ENCODE results near the gene MAN1C1.
"Not testable (repeated sequence)": the region's sequence is repeated elsewhere in the genome, so short reads cannot be mapped to it uniquely, and the experiment has no call there.

The MAN1C1 gene

DNA sequence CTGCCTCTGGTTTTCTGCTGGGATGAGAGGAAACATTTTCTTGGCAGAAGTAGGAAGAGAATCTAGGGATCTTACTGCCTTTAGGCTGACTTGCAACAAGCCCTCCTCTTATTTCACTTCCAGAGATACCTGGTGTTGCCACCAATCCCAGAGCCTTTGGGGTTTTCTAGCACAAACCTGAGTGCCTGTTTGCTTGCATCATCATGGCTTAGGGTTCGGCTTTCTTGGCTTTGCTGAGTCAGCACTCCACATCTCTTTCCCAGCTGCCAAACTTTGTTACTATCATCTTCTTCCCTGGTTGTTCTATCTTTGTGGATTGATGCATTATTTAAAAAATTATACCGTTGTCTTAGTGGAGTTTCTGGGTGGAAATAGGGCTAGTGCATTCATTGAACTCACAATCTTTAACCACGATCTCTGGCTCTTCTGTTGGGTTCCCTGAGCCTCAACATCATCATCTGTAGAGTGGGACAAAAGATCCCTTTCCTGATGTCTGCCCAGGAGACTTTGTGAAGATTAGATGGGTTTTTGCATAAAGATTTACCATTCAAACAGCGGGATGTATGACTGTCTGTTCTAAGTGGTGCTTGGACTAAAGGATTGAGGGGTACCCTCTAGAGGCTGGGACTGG, 106.8 kb downstream of the MAN1C1 start:
- no peak for DNase-seq

DNA sequence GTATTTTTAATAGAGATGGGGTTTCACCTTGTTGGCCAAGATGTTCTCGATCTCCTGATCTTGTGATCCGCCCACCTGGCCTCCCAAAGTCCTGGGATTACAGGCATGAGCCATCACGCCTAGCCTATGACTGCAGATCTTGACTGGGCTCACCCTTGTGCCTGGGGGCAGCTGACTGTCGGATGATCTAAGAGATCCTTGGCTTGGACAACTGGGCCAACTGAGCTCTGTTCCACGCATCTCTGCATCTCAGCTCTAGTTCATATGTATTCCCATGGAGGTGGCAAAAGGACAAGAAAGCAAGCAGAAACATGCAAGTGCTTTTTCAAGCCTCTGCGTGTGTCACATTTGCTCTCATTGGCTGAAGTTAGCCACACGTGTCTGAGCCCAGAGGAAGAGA, 107.6 kb downstream of the MAN1C1 start:
- DNase-seq: no peak

DNA sequence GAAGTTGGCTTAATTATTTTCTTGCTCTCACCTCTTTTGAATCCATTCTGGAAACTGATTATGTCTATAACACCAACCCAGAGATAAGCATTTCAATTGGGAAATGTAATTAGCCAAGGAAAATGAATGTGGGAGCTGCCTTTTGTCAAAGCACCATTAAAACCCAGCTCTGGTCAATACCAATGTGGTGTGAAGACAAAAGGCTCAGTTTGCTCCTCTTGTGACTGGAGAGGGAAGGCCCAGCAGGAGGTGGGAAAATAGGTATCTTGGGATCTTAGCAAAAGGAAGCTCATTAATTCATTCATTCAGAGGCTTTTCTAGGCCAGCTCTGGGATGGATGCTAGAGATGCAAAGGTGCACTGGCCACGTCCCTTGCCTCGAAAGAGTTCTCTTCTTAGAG, 108.4 kb downstream of the MAN1C1 start:
- DNase-seq: no peak

DNA sequence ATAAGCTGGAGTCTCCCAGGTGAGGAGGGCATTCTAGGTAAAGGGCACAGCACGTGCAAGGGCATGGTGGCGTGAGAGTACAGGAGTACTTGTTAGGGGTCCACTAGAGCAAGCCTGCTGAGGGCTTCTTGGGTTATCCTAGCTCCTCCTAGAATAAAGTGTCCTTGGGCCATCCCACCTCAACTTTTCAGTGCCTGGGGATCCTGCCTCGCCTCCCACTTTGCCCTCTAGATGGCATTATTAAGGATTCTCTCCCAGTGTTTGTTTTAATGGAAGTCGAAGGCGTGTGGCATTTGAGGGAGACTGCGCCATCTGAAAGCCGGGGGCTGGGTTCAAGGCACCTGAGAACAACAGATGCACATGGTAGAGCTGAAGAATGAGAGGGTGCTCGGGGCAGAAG, 108.9 kb downstream of the MAN1C1 start:
- DNase-seq: no peak

DNA sequence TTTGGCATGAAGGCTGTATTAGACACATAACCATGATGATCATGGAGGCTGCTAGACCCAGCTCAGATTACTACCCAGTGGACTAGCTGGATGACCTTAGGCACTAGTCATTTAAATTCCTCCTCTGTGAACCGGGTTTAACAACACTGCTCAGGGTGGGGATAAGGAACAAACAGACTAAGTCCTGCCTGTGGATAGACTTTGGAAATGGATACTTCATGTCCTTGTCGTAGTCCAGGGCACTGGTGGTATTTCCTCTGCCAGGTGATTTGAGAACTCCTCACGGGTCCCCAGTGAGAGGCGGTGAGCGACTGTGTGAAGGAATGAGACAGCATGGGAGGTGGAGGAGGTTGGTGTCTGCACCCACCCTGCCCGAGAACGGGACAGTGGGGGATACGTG, 110.5 kb downstream of the MAN1C1 start:
- DNase-seq: no peak

DNA sequence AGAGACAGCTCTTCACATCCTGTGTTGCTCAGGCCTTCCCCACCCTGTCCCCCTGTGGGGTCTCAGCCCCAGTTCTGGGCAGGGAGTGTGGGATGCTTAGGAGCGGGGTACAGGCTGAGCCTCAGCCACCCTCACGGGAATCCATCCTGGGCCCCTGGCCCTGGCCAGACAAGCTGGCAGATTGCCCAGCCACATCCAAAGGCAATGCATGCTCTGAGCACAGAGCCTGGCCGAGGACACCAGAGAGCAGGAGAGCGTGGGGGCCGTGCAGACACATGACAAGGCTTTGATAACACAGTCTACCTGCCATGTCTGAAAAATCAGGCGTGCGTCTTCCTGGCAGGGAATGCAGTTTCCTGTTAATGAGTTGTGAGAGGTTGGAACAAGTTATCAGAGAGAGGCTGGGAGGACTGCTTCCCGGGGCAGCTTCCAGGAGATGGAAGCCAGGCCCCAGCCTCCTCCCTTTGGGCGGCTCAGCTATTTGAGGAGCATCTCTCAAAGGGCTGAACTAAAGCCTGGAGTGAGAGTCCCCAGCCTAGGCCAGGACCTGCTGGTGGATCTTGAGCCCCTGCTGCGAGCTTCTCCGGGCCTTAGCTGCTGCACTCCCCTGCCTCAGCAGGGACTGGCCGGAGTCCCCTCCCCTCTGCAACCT, 111.2 kb downstream of the MAN1C1 start:
- DNase-seq: peak; percentile 15

DNA sequence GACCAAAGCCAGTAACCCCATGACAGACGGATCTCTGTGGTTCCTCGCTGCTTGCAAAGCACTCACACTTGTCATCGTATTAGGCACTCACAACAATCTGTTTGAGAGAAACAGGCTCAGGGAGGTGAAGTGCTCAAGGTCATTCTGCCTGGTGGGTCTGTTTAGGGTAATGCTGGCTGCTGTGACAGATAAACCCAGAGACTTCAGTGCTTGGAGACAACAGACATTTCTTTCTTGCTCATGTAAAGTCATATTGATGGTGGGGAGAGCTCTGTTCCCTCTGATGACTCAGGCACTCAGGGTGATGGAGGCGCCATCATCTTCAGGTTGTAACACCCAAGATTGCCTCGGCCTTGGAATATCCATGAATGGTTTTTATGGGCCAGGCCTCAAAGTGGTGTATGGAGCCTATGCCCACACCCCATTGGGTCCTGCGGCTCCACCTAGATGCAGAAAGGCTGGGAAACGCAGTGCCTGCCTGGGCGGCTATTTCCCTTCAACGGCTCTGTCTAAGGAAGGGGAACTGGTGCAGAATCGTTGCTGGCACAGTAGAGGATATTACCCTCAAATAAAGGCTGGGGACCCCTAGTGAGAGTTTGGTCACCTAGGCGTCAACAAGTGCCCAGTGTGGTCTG, 111.8 kb downstream of the MAN1C1 start:
- no peak for DNase-seq

DNA sequence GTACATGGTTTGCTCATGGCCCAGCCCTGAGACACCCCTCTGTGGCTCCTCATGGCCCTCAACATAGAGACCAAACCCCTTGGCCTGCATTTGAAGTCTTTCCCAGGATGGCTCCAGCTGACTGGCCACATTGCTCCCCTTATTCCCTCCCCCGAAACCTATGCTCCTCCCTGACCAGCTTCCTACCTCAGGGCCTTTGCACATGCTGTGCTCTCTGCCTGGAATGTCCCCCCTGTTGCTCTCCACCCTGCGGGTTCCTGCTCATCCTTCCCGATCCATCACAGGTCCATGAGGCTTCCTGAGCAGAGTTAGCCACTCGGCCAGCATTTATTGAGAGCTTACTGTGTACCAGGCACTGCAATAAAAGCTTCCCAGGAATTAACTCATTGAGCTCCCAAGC, 112.5 kb downstream of the MAN1C1 start:
- no peak for DNase-seq

DNA sequence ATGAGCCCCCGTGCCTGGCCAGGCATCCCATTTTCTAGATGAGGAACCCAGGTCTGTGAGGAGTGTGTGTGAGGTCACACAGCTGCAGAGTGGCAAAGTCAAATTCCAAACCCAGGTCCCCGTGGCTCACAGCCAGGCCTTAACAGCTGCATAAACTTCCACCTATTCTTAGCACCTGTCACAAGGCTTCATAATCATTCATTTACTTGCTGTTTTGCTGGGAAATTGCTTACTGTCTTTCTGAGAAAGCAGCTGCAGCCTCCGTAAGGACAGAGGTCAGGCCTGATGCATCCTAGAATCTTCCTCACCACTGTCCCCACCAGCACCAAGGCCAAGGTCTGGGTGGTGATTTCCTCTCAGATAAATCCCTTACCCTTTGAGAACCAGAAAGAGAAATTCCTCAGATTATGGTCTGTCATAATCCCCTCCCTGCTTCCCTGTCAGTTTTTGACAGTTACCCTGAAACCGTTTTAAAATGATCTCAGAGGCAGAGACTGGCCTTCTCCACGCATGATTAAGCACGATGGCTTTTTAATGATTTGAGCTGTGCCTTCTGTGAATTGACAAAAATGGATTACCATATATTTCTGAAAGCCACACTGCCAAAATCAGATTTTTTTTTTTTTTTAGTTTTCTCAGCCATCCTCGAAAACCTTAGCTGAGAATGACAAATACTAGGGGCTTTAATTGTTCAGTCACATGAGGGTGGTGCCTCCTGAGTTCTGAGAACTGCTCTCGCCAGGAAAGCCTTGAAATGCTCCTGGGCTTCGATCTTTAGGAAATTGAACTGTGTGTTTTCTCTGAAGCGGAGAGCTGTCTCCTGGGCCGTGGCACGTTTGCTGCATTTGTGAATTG, 113.4 kb downstream of the MAN1C1 start:
- DNase-seq: no peak

DNA sequence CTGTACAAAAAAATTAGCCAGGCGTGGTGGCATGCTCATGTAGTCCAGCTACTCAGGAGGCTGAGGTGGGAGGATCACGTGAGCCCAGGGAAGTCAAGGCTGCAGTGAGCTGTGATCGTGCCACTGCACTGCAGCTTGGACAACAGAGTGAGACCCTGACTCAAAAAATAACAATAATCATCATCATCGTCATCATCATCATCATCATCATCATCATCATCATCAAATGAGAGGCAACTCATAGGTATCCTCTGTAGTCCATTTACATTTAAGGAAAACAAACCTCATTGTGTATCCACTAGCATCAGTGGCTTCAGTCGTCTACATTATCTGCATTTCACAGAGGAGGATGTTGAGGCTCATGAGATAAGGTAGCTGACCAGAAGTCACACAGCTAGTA, 114.6 kb downstream of the MAN1C1 start:
- peak; percentile 45 for DNase-seq

DNA sequence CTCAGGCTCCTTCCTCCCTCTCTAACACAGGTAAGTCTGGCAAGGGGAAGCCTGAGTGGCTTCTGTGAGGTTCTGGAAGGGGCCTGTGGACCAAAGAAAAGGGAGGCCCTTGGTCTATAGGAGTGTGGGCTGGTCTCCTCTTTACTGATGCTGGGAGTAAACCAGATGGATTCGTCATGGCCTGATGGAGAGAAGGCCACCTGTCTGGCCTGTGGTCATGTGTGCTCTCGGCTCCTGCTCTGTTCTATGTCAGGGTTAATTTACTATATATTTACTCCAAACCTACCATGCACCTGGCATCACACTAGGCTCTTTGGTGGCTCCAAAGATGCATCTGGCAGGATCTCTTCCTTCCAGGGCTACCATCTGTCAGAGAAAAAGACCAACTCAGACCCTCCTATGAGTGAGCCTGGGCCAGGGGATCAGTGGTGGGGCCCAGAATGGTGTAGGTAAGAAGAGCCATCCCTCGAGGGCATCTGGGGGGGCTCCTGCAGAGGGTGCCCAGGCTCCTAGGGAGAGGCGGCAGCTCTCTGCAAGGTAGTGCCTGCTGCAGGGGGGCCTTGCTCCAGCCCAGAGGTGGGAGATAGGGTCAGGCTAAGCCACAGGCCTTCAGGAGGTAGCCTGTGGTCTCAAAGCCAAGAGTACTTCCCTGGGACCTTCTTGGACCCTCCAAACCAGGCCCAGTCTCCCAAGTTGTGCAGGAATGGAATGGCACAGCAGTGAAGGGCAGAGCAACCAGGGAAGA, 115.2 kb downstream of the MAN1C1 start:
- no peak for DNase-seq

DNA sequence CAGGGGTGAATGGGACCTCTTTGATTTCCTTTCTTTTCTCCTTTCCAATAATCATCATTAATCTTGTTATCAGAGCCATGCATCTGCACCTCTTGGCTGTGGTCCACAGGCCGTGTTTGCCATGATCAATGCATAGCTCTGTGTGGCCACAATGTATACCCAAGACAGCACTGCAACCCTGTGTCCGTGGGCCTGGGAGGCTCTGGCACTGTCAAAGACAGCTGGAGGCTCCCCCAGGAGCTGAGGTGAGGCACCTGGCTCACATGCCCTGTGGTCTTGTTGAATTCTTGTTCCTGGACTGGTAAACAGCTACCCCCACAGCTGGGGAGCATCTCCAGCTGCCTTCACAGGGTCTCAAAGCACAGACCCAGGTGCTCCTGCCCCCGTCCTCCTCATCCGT, 116.2 kb downstream of the MAN1C1 start:
- no peak for DNase-seq

DNA sequence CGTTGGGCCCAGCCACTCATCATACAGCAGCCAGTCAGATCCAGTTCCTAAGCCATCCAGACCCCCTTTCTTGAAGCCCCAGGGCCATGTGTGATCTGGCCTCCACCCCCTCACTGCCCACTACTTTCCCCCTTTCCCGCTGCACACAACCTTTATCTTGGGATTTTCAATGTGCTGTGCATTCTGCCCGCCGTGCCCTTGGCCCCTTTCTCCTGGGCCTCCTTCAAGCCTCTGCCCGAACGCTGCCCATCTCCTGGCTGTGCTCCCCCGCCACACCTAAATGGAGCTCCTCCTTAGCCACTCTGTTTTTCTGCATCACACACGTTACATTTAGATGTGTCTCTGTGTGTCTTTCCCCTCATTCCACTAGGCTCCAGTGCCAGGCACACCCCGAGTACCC, 116.7 kb downstream of the MAN1C1 start:
- DNase-seq: no peak

DNA sequence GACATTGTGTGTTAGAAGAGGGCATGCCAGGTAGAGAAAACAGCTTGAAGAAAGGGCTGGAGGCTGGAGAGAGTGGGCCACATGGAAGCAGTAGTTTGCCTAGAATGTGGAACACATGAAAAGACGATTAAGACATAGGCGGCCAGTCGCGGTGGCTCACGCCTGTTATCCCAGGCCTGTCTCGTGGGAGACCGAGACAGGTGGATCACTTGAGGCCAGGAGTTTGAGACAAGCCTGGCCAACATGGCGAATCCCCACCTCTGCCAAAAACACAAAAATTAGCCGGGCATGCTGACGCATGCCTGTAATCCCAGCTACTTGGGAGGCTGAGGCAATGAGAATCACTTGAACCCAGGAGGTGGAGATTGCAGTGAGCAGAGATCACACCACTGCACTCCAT, 118.4 kb downstream of the MAN1C1 start:
- not testable (repeated sequence) for DNase-seq

DNA sequence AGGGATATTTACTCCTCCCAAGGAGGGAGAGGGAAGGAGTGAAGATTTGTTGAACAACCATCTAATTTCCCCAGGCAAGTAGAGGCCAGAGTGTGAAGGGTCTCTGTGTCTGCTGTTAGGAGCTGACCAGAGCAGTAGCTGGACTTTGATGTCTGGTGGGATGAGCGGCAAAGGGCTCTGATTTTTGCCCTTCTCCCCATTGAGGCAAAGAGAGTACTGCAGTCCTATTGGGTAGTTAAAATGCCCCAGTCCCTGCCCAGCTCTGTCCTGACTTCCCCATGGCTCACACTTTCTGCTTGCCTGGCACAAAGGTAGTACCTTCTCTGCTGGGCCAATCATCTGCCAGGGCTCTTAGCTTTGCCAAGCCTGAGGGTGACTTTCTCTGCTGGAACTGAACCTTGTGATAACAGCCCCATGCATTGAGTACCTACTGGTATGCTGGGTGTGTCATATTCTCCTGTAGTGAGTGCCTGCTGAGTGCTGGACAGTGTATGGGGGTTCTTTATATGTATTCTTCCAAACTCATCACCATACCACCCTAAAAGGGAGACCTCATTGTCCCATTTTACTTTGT, 119.5 kb downstream of the MAN1C1 start:
- DNase-seq: no peak

DNA sequence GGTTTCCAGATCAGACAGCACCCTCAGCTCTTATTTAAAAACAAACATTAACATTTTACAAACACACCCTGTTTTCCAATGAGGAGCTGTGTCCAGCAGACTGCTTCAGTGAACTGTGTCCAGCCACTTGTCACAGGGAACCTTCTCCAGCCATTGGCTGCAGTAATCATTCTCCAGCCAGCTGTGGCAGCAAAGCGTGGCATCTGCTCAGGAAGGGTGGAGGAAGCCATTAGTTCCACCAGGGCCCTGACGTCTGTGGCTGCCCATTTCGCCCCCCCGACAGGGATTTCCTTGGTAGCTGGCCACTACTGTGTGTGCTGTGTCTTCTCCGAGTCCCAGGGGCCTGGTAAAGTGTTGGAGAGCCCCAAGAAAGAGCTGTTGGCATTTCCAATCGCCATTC, 120.5 kb downstream of the MAN1C1 start:
- peak; percentile 33 for DNase-seq

DNA sequence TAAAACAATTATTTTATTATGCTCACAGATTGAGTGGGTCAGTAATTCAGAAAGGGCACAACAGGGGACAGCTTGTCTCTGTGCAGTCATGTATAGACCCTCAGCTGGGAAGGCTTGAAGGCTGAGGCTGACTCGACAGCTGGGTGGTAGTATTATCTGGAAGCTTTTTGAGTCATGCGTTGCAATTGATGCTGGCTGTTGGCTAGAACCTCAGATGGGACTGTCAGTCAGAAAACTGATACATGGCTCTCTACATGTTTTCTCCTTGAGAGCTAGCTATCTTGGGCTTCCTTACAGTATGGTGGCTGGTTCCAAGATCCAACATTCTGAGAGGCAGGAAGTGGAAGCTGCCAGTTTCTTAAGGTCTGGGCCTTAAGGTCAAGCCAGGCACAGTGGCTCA, 121.9 kb downstream of the MAN1C1 start:
- no peak for DNase-seq

DNA sequence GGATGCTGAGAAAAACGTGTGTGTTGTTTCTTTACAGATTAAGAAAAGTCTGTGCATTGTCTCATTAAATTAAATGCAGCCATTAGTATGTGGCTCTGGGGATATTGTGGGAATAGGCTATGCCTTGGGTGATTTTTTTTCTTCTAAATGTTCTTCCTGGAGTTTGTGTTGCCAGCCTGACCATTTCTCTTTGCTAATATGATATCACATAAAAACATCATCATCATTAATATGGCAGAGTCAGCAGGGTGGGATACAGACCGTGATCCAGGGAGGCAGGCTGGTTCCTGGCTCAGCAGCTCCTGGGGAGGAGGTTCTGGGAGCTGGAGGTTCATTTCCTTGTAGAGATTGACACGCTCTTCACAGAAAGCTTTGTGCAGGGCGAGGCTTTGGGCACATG, 122.8 kb downstream of the MAN1C1 start:
- no peak for DNase-seq

DNA sequence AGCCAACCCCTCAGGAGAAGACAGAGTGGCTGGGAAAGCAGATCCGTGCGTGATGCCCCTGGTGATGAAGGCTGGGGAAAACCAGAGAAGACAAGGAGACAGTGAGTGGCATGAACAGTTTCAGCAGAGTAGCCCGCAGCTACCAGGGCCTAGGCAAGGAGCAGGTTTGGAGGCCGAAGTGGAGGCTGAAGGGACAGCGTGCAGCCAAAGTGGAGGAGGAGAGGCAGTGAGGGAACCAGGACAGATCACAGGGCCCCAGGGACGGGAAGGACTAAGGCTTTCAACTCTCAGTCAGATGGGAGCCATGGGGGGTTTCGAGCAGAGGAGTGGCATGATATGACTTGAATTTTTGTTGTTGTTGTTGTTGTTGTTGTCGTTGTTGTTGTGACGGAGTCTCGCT, 123.5 kb downstream of the MAN1C1 start:
- no peak for DNase-seq

DNA sequence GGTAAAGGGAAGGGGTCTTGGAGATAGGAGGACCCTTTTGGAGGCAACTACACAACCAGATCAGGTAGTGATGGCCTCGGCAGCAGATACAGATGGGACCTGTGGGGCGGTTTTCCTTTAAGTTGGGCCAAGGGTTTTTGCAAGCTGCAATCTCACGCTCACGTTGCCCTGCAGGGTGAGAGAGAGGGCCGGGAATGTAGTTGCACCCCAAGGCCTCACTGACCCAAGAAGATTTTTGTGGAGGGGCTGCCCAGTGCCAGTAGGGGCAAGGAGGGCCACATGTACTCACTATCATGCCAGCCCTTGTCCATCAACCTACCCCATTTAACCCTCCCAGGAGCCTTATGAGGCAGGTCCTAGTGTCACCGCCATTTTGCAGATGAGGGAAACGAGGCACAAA, 125.7 kb downstream of the MAN1C1 start:
- no peak for DNase-seq

DNA sequence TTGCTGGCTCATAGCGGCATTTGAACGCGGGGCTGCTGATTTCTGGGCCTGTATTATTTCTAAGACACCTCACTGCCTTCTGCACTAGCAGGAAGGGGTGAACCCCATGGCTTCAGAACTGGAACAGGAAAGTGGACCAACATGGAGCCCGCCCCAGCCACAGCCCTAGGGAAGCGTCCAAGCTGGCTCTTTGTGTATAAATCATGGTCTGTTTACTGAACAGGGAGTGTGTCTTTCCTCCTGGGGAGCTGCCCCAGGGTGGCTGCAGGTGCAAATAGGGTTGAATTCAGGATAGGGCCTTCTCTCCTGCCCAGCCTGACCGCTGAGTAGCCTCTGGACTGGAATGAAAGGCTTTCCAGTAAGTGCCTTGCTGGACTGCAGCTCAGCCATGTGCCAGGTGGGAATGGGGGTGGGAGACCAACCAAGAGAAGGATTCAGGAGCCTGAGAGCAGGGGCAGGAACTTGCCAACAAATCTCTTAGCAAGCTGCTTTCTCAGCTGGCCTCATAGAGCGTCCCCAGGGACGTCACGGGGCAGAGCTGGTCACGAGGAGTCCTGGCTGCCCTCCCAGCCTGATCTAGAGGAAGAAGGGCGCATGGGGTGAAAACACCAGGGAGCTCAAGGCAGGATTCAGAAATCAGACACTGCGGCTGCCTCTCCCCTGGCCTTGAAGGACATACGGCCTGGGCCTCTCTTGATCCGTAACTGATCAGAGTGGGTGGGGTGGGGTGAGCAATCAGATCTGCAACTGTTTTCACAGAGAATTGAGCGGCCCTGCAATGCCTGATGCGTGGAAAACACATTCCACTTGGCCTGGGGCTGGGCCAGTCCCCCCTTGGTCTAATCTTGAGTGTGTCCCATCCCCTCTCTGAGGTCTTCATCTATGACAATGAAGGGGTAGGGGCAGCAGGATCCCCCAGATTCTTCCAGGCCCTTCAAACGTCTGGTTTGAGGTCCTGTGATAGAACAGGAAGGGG, 126.9 kb downstream of the MAN1C1 start:
- DNase-seq: no peak
